Stimulated activated CD8-positive, alpha-beta memory T cell treated with anti-CD3 and anti-CD28 coated beads, Interleukin-4, amount 100 ng/mL, for 48 hours (primary cell): ENCODE results near the gene TEC.

Experiments
- DNase-seq: peaks from one replicate; pipeline ENCODE4 v3.0.0-alpha.2; 2020

TEC gene

DNA sequence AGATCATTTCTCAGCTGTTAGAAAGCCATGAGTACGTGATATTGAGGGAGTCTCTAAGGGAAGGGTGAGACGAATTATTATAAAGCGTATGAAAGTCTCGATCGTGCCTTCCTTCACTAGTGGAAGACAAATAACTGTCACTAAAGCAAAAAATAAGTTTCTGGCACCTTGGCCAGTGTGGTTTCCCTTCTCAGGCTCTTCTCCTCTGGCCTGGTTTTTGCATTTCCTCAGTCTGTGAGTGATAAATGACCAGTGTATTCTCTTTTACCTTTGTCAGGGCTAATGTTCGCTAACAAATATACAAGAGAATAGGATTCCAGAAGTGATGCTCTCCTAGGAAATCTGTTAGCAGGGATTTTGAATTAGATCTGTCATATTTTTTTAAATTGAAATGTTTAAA lies 155.2 kb downstream of the TEC start:
- no peak for DNase-seq

DNA sequence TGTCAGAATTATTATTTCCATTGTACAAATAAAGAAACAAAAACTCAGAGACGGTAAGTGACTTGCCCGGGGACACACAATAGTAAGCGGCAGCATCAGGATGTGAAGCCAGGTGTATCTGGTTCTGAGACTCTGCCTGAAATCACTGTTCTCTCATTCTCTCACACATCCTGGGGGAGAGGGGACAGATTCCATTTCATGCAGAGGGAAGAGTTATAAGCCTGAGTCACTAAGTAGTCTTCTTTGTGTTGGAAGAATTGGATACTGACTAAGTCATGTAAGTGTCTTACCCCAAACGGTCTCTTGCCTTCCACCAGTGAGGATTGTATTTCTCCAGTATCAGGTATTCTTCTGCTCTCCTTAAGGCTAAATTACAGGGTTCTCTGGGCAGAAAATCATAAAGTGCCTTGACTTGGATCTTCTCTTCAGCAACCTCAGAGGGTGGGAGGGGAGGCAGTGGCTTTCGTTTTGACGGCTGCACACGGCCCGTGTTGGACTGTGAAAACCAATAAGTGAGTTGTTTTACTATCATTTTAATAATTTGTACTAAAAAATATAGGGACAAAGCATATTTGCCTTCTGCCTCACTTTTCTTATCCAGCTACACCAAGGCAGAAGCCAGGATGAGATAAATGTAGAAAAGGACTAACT lies 157.5 kb downstream of the TEC start:
- no peak for DNase-seq

DNA sequence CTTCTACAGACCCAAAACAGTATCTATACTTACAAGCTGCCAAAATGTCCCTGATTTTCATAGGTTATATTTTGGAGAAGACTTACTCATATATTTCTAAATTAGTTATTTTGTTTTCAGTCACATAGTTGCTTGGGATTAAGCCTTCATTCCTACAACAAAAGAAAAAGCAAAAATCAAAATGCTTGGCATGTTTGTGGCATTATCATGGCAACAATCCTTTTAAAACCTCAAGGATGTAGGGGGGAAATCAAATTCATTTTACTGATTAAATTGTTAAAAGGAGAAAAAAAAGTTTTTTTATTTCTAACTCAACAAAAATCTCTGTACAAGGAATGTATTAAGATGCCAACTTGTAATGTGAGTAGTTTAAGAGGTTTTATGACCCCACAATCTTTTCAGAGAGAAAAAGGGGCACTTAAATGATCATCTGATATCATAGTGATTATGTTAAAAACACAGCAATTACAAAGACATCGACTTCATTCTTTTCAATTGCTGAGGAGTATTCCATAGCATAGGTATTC lies 159.1 kb downstream of the TEC start:
- no peak for DNase-seq

DNA sequence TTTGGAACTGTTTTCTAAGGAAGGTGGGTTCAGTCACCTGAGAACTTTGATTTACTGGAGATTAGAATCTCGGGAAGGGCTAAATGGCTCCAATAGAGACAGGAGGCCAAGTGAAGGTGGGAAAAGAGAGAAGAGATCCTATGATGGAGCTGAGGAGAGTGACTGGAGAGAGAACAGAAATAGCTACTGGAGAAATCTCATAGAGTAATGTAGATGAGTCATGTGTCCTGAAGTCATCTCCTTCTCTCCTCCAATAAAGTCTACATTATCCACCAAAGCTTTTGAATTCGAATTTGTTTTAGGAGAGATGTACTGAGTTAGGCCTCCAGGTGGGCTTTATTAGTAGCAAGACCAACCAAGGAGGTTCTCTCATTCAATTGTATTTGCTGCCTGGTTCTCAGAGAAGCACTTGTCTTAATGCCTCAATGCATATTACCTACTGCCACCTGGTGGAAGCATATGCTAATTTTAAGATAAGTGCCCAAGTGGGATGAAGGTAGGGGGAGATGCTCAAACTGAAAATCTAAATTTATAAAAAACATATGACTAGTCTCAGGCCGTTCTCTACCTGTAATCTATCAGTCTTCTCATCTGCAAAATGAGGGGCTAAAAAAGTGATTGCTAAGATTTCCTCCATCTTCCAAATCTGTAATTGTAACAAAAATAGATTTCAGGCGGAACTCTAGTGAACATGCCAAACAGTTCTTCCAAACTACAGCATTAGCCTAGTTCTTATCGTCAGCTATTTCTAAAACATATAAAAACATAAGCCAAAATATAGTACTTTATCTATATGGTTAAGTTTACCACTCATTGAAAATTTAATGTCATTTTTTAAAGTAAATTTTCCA lies 160.0 kb downstream of the TEC start:
- DNase-seq = no peak

DNA sequence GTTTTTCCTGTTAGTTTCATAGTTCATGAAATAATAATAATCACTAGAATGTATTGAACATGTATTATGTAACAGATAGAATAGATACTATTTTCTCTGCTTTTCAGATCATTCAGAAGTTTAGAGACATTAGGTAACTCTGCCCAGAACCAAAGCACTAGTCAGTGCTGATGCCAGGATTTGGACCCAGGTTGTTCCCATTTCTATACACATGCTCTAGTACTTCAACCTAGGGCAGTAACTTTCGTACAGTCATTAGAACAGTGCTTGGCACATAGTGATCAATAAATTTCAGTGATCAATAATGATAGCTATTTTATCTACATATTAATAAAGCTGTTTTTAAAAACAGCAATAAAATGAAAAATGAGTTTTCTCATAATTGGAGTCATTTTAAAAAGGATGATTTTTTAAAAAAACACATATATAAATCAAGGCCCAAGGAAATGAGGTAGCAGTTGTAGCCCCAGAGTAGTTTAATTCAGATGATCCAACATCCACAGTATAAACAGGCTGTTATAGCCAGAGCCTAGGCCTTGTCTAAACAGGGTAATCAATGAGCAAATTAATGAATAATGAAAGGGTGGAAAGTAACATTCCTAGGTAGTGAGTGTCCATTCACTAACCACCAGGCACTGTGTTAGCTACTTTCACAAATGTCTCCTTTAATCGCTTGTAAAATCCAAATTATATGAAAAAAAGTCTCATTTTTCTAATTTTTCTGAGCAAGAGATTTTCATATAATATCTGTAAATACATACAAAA lies 161.1 kb downstream of the TEC start:
- no peak for DNase-seq

DNA sequence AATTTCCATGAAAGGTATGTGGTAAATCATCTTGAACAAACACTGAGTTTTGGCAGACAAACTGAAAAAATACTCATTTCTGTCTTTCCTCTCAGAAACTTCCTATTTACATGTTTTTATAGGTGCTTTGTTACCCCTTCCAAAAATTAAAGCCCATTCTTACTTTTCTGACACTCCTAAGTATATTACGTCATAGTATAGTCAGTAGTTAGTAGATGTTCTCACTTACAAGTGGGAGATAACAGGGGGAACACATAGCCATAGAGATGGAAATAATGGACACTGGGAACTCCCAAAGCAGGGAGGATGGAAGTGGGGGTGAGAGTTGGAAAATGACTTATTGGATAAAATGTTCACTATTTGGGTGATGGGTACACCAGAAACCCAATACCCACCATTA lies 164.4 kb downstream of the TEC start:
- no peak for DNase-seq

DNA sequence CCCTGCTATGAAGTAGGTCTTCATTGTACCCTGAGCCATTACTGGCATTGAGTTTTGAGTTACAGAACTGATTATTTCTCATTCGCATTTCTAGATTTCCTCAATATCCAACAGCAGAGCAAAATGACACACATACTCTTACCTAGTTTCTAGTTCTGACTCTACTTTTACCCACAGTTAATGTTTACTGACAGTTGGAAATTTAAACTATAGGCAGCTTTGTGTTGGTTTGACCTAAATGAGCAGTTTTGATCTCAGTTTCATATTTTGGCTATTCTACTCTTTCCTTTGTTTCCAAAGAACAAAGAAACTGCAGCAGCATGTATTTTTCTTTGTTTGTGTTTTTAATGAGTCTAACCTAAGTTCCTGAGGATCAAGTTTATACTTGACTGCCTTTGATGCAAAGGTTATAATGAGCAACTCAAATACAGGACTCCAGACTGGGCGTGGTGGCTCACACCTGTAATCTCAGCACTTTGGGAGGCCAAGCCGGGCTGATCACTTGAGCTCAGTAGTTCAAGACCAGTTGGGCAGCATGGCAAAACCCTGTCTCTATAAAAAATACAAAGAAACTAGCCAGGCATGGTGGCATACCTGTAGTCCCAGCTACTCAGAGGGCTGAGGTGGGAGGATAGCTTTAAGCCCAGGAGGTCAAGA lies 166.0 kb downstream of the TEC start:
- DNase-seq = no peak

DNA sequence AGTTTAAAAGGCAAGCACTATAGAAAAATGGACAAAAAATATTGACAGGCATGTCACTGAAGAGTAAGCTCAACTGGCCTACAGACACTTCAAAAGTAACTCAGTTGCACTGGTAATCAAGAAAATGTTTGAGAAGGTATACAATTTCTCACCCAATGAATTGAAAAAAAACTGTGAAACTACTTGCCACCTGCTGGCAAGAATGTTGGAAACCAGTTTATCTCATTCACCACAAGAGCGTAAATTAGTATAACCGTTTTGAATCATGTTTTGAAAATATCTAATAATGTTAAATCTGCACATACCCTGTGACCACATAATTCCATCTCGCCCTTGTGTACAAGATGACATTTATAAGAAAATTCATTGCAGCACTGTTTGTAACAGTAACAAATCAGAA lies 167.3 kb downstream of the TEC start:
- DNase-seq = no peak

DNA sequence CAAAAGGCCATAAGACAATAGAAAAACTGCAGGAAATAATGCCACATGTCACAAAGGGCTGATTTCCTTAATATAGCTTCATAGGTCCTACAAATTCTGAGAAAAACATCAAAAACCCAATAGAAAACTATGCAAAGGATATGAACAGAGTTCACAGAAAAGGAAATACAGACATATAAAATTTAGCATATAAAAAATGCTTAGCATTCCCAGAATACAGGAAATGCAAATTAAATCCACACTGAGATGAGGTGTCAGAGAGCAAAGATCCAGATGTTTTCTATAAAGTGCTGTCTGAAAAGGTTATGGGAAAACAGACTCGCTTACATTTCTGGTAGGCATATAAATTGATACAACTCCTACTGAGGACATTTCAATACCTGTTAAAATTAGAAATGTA lies 169.4 kb downstream of the TEC start:
- no peak for DNase-seq

DNA sequence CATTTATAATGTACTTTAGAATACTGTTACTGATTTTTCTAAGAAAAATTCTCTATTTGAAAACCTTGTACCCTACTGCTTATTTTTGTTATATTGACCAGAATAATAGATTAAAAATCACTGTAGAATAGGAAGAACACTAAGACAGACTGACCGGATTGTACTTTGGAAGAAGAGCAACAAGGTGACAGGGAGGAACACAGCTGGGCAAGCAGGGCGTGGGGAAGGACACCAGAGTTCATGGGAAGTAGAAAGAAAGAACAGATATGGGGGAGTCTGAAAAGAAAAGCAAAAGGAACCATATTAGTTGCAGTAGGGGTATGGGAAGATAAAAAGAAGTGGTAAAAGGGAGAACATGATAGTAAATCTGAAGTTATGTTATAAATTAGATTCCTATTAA lies 174.2 kb downstream of the TEC start:
- DNase-seq = no peak

DNA sequence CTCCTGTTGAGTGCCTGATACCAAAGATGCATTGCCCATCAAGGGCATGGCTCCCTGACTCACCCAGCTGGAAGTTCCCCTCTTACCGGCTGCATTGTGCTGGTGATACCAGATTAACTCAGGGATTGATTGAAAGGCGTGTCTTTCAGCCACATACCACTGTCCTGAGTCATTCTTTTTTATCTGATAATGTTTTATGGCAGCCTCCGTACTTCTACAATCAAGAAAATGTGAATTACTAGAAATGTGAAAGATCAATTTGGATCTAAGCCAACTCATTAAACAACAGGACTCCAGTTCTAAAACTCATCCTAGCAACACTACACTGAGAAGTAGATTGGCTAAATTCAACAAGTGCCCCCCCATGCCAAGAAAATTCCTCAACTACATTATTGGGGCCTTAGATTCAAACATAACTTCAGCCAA lies 175.6 kb downstream of the TEC start:
- DNase-seq = peak; percentile 70

DNA sequence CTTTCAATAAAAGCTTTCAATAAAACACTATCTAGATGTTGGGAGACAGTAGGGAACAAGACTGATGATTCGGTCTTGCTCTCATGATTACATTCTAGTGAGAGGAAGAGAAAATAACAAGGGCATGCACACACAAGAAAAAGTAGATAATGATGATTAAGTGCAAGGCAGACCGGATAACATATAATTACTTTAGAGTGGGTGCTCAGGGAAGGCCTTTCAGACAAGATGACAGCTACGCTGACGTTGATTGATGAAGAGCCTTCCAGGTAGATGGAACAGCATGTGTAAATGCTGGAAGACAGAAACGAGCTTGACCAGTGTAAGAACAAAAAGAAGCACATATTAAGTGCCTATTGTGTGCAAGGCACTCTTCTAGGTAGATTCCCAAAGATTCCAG lies 179.0 kb downstream of the TEC start:
- DNase-seq = no peak

DNA sequence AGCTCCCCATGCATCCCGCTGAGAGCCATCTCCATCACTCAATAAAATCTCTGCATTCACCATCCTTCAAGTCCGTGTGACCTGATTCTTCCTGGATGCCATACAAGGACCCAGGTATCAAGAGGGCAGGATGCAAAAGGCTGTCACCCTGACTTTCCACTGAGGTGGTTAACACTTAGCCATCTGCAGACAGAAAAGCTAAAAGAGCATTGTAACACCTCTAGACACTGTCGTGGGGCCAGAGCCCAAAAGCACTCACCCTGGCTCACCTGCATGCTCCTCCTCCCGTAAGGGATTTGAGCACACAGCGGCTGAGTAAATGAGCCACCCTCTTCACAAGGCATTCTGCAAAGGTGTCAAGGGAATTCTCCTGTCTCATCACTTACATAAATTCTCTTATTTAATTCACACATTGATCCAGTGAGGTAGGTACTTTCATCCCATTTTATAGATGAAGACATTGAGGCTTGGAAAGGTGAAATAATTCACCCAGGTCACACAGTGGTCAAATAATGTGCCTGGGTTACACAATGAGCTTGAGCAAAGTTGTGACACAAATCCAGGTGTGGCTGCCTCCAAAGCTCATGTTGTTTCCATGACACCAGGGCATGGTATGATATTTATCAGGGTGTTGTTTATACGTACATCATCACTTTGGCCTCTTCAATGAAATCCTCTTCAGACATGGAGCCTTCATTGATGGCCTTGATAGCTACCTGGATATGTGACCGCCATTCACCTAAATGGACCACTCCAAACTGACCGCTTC lies 183.6 kb downstream of the TEC start:
- DNase-seq = no peak
